Vagina (tissue), 2 donors: ENCODE data around the gene TP53TG5. TPM values are rescaled to one million over a fixed set of nuclear protein-coding genes. Genes with fewer than 3 reads are reported as not detected.

Source experiments
- DNase-seq, 2 donors: peaks; one replicate each; pipeline ENCODE4 v3.0.0-alpha.2; 2017; ENCODE audit errors: extremely low spot score in 2 of 2
- H3K27ac ChIP-seq: fragments of 200-600 bp; sonication (generic); one replicate; pipeline ENCODE4 v1.5.1; 2019
- H3K27me3 ChIP-seq: fragments of 200-600 bp; sonication (generic); one replicate; pipeline ENCODE4 v1.5.1; 2019
- H3K36me3 ChIP-seq, 2 donors: fragments of 200-600 bp; sonication (generic); one replicate each; pipeline ENCODE4 v1.5.1; 2017 to 2019
- H3K4me1 ChIP-seq: fragments of 200-600 bp; sonication (generic); one replicate; pipeline ENCODE4 v1.5.1; 2019
- H3K4me3 ChIP-seq, 2 donors: fragments of 200-600 bp; sonication (generic); 1 replicate in 1 of 2; 2 replicates in 1 of 2; pipeline ENCODE4 v1.5.1; 2016 to 2019
- H3K9me3 ChIP-seq: fragments of 200-600 bp; sonication (generic); one replicate; pipeline ENCODE4 v1.5.1; 2019
- CTCF ChIP-seq, 3 experiments: fragments of 450-650 bp in 2 of 3; fragments of 200-600 bp in 1 of 3; sonication (generic) in 1 of 3; IDR thresholded peaks; one replicate each; pipeline ENCODE4 v1.5.1; 2017 to 2019; ENCODE audit warnings: antibody characterized with exemption in 3 of 3, mild to moderate bottlenecking in 2 of 3, moderate library complexity in 2 of 3
- POLR2A ChIP-seq, 2 donors: fragments of 450-650 bp; IDR thresholded peaks; one replicate each; pipeline ENCODE4 v1.6.1; 2017; ENCODE audit warnings: antibody characterized with exemption in 2 of 2, mild to moderate bottlenecking in 2 of 2, moderate library complexity in 2 of 2
- POLR2AphosphoS5 ChIP-seq, 2 donors: sonication (generic); formaldehyde crosslinking; IDR thresholded peaks; one replicate each; pipeline ENCODE4 v1.9.0; 2017; ENCODE audit warnings: antibody characterized with exemption in 2 of 2, mild to moderate bottlenecking in 2 of 2, low read depth in 1 of 2; ENCODE audit not compliant: insufficient read depth in 1 of 2
- intact Hi-C: fragments of 100-400 bp; cut with DNase I; formaldehyde crosslinking; loops from one replicate; pipeline ENCODE4 v1.15.1; 2023
- total RNA-seq: library from RNA; depleted of rRNA; stranded (reverse); fragments of >200 nt; gene quantifications from one replicate; pipeline ENCODE4 v1.2.3, GENCODE V29; 2016

Gene TP53TG5
- total RNA-seq, 1 donor from 2014 or later = not detected

- no peak for DNase-seq
- Histone ChIP-seq H3K4me3 (no peak overlapping the region), H3K4me1 (no peaks in the 10 kb centered on the region), H3K27me3 (no peaks in the 10 kb centered on the region), H3K9me3 (no peaks in the 10 kb centered on the region), H3K27ac (no peak overlapping the region), H3K36me3 (peaks cover 3 to 63% of the 10 kb centered on the region in 2 donors)
- no peak for TF ChIP-seq CTCF (IDR thresholded peaks at IDR 0.05)
- TF ChIP-seq POLR2A (IDR thresholded peaks at IDR 0.05) = no peak
- TF ChIP-seq POLR2AphosphoS5 (IDR thresholded peaks at IDR 0.05; ENCODE audit: insufficient read depth in 1 of 2, low read depth in 1 of 2) = no peak
- intact Hi-C loops = no loop called here
These were observed 48.4 kb downstream of the TP53TG5 start for GRCh38 chr20:45329497-45330319.

- no peak for DNase-seq
- H3K27me3 ChIP-seq = no peaks in the 10 kb centered on the region
- peaks cover 3 to 62% of the 10 kb centered on the region in 2 donors for H3K36me3 ChIP-seq
- no peaks in the 10 kb centered on the region for H3K4me1 ChIP-seq
- H3K9me3 ChIP-seq = no peaks in the 10 kb centered on the region
- no peak overlapping the region for H3K27ac ChIP-seq
- no peak for TF ChIP-seq POLR2AphosphoS5 (IDR thresholded peaks at IDR 0.05; ENCODE audit: insufficient read depth in 1 of 2, low read depth in 1 of 2)
- no peak for TF ChIP-seq POLR2A (IDR thresholded peaks at IDR 0.05)
- TF ChIP-seq CTCF (IDR thresholded peaks at IDR 0.05) = no peak
- H3K4me3 ChIP-seq = no peak overlapping the region
- intact Hi-C loops = no loop called here
These were observed 49.7 kb downstream of the TP53TG5 start for GRCh38 chr20:45328451-45328850.

- DNase-seq = no peak
- Histone ChIP-seq H3K27me3 (no peaks in the 10 kb centered on the region), H3K27ac (no peak overlapping the region), H3K4me1 (no peaks in the 10 kb centered on the region), H3K4me3 (no peak overlapping the region), H3K9me3 (no peaks in the 10 kb centered on the region), H3K36me3 (peaks cover 3 to 35% of the 10 kb centered on the region in 2 donors)
- intact Hi-C loops = no loop called here
- no peak for TF ChIP-seq POLR2A (IDR thresholded peaks at IDR 0.05)
- TF ChIP-seq POLR2AphosphoS5 (IDR thresholded peaks at IDR 0.05; ENCODE audit: insufficient read depth in 1 of 2, low read depth in 1 of 2) = no peak
- no peak for TF ChIP-seq CTCF (IDR thresholded peaks at IDR 0.05)
These were observed 52.8 kb downstream of the TP53TG5 start for GRCh38 chr20:45325371-45325770.

GRCh38 chr20:45323731-45324130 is 54.4 kb downstream of the TP53TG5 start:
- Histone ChIP-seq H3K4me3 (no peak overlapping the region), H3K36me3 (peaks cover 0 to 19% of the 10 kb centered on the region in 2 donors), H3K9me3 (no peaks in the 10 kb centered on the region), H3K27me3 (no peaks in the 10 kb centered on the region), H3K4me1 (peaks cover 8% of the 10 kb centered on the region), H3K27ac (no peak overlapping the region)
- intact Hi-C loops = no loop called here
- TF ChIP-seq POLR2A (IDR thresholded peaks at IDR 0.05) (no peak), POLR2AphosphoS5 (IDR thresholded peaks at IDR 0.05; ENCODE audit: insufficient read depth in 1 of 2, low read depth in 1 of 2) (no peak), CTCF (IDR thresholded peaks at IDR 0.05) (no peak)
- DNase-seq = no peak

GRCh38 chr20:45322952-45323383 is 55.2 kb downstream of the TP53TG5 start:
- H3K4me3 ChIP-seq = no peak overlapping the region

More at GRCh38 chr20:45322952-45323383, 55.2 kb downstream of the TP53TG5 start:
- peaks cover 0 to 11% of the 10 kb centered on the region in 2 donors for H3K36me3 ChIP-seq
- H3K4me1 ChIP-seq = peaks cover 8% of the 10 kb centered on the region
- DNase-seq = no peak
- intact Hi-C loops = no loop called here
- H3K9me3 ChIP-seq = no peaks in the 10 kb centered on the region
- no peaks in the 10 kb centered on the region for H3K27me3 ChIP-seq
- H3K27ac ChIP-seq = no peak overlapping the region
- TF ChIP-seq CTCF (IDR thresholded peaks at IDR 0.05) (peak in 2 of 3 experiments; percentile 12 to 19), POLR2A (IDR thresholded peaks at IDR 0.05) (no peak), POLR2AphosphoS5 (IDR thresholded peaks at IDR 0.05; ENCODE audit: insufficient read depth in 1 of 2, low read depth in 1 of 2) (no peak)
